Choroid plexus epithelial cell (primary cell): ENCODE measurements around the gene FAM83F.

Experiments used
- DNase-seq: peaks from one replicate; pipeline ENCODE4 v3.0.0-alpha.2; 2010; ENCODE audit warnings: low read depth
- H3K4me3 ChIP-seq: 2 replicates; pipeline ENCODE4 v1.5.1; 2011; ENCODE audit warnings: low read depth, mild to moderate bottlenecking, control low read depth, low read length, moderate library complexity
- CTCF ChIP-seq: conservative IDR thresholded peaks from 2 replicates; pipeline ENCODE4 v1.5.1; 2011; ENCODE audit warnings: low read depth, mild to moderate bottlenecking, control low read depth, inconsistent platforms, low read length, moderate library complexity

FAM83F gene

GRCh38 chr22:39958949-39959639 lies 35.7 kb upstream of the FAM83F start:
- no peak overlapping the region for H3K4me3 ChIP-seq
- no peak for TF ChIP-seq CTCF
- no peak for DNase-seq

- peak; percentile 62 for DNase-seq
- H3K4me3 ChIP-seq, result no peak within 1 kb of the TSS
- TF ChIP-seq CTCF, result peak; percentile 64
Observed at GRCh38 chr22:39959640-39960447, 34.9 kb upstream of the FAM83F start, which contains the start of gene TMA7B. Gene TMA7B, plus strand, starts transcription at chr22:39960397. Its CDS starts 3,978 bp downstream, at chr22:39964375.

GRCh38 chr22:39960791-39961746 lies 33.7 kb upstream of the FAM83F start:
- DNase-seq, result peak; percentile 99
- no peak overlapping the region for H3K4me3 ChIP-seq
- TF ChIP-seq CTCF, result no peak

DNA sequence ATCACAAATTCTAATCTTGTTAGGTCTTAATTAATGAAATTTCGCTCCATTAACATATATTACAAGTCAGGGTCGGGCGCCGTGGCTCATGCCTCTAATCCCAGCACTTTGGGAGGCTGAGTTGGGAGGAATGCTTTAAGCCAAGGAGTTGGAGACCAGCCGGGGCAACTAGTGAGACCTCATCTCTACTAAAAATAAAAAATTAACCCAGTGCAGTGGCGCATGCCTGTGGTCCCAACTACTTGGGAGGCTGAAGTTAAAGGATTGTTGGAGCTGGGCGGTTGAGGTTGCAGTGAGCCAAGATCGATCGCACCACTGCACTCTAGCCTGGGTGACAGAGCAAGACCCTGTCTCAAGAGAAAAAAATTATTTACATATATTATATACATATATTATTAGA lies 32.7 kb upstream of the FAM83F start:
- TF ChIP-seq CTCF, result no peak
- no peak overlapping the region for H3K4me3 ChIP-seq
- DNase-seq, result no peak

- no peak overlapping the region for H3K4me3 ChIP-seq
- no peak for DNase-seq
- no peak for TF ChIP-seq CTCF
Observed at GRCh38 chr22:39965748-39966147, 29.0 kb upstream of the FAM83F start.

GRCh38 chr22:39966470-39966869 lies 28.3 kb upstream of the FAM83F start:
- TF ChIP-seq CTCF, result no peak
- no peak overlapping the region for H3K4me3 ChIP-seq
- no peak for DNase-seq
